Measurements from ENCODE around the gene ATF1.

DNA sequence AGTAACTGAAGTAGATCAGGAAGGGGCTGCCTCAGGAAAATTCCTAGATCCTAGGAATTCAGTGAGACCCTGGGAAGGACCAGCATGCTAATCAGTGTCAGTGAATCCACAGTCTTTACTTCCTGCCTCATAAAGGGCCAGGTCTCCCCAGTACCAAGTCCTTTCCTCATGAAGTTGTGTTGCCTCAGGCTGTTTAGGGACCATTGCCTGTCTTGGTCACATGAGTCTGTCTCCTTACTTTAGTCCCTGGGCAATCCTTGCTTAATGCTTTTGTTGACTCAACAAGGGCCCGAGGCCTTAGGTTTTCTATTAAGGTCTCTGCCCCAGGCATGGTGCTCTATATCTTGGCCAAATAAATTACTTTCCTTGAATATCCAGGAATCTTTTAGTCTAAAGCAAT lies 16.1 kb upstream of the ATF1 start:
- no peak for TF ChIP-seq CTCF (IDR thresholded peaks at IDR 0.05 in 2 of 3, conservative IDR thresholded peaks at IDR 0.05 in 1 of 3; ENCODE audit: control insufficient read depth in 2 of 3, extremely low read depth in 1 of 3, insufficient read depth in 1 of 3, low read depth in 3 of 3, low read length in 3 of 3)
- no peak for TF ChIP-seq KDM1A (IDR thresholded peaks at IDR 0.05; ENCODE audit: borderline replicate concordance)
- no peak for TF ChIP-seq REST (IDR thresholded peaks at IDR 0.05; ENCODE audit: low read depth, low read length)
- TF ChIP-seq TCF12 (IDR thresholded peaks at IDR 0.05; ENCODE audit: low read depth, low read length): no peak

Measured in GM12878 (cell line).